HPDE6-E6E7 (cell line): ENCODE data around the gene PRRG2.

Source experiments
- DNase-seq: peaks from one replicate; pipeline ENCODE4 v3.0.0; 2011; ENCODE audit warnings: missing footprints; ENCODE audit errors: extremely low spot score

PRRG2 gene

GRCh38 chr19:49589502-49589905, 8.4 kb downstream of the PRRG2 start:
- DNase-seq: no peak

- DNase-seq: peak; percentile 96
Measured at GRCh38 chr19:49590071-49590970, 9.2 kb downstream of the PRRG2 start.

- DNase-seq: peak; percentile 74
Measured at GRCh38 chr19:49590971-49591730, 10.0 kb downstream of the PRRG2 start, which contains the start of gene PRR12. TSS of gene PRR12 (plus strand) at chr19:49591182. CDS start at chr19:49591655, 473 bp downstream.

- DNase-seq: no peak
Measured at GRCh38 chr19:49591731-49592485, 10.8 kb downstream of the PRRG2 start.

GRCh38 chr19:49592486-49593232, 11.5 kb downstream of the PRRG2 start:
- DNase-seq: peak; percentile 57

GRCh38 chr19:49593233-49594113, 12.4 kb downstream of the PRRG2 start:
- peak; percentile 99 for DNase-seq

GRCh38 chr19:49594157-49594992, 13.3 kb downstream of the PRRG2 start:
- DNase-seq: no peak

- DNase-seq: no peak
Measured at GRCh38 chr19:49594993-49595818, 14.1 kb downstream of the PRRG2 start.

GRCh38 chr19:49595819-49596404, 14.8 kb downstream of the PRRG2 start:
- no peak for DNase-seq

GRCh38 chr19:49596407-49596806, 15.3 kb downstream of the PRRG2 start:
- DNase-seq: no peak

- DNase-seq: no peak
Measured at GRCh38 chr19:49596954-49597702, 16.0 kb downstream of the PRRG2 start.

GRCh38 chr19:49597703-49597974, 16.5 kb downstream of the PRRG2 start:
- no peak for DNase-seq

GRCh38 chr19:49599378-49600295, 18.5 kb downstream of the PRRG2 start:
- no peak for DNase-seq

GRCh38 chr19:49601482-49602038, 20.4 kb downstream of the PRRG2 start:
- no peak for DNase-seq

- DNase-seq: no peak
Measured at GRCh38 chr19:49602806-49603205, 21.7 kb downstream of the PRRG2 start.

- DNase-seq: no peak
Measured at GRCh38 chr19:49605605-49606004, 24.5 kb downstream of the PRRG2 start.
